ENCODE measurements around the gene CNTN6.

CNTN6 gene

DNA sequence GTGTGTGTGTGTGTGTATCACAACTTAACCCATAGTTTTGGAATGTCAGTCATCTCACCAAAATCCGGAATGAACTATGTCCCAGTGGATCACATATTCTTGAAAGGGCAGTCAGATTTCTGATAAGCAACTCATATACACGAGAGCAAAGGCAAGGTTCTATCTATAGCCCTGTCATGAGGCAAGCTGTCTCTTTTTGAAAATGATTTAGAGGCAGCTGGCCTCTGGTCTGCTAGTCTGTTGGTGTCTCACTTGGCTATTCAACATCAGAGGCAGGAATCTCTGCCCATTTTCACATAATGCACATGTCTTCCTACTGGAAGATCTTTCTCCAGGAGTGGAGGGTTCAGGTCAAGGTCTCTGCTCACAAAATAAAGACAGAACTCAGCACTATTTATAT, 79.8 kb downstream of the CNTN6 start:
- H3K4me3 ChIP-seq (ENCODE audit: low read length) = no peak overlapping the region
- H3K36me3 ChIP-seq (ENCODE audit: control insufficient read depth, insufficient read depth, low read length, severe bottlenecking) = no peaks in the 10 kb centered on the region
- peaks cover 6% of the 10 kb centered on the region for H3K4me1 ChIP-seq (ENCODE audit: control insufficient read depth, insufficient read depth, low read length)
- H3K9me3 ChIP-seq (ENCODE audit: control insufficient read depth, low read length) = no peaks in the 10 kb centered on the region
- H3K27me3 ChIP-seq (replicated peaks; ENCODE audit: control insufficient read depth, insufficient read depth, low read length) = peaks cover 7% of the 10 kb centered on the region
- no peak for DNase-seq (ENCODE audit: low read depth)
- H3K9ac ChIP-seq (ENCODE audit: low read length) = no peak overlapping the region

DNA sequence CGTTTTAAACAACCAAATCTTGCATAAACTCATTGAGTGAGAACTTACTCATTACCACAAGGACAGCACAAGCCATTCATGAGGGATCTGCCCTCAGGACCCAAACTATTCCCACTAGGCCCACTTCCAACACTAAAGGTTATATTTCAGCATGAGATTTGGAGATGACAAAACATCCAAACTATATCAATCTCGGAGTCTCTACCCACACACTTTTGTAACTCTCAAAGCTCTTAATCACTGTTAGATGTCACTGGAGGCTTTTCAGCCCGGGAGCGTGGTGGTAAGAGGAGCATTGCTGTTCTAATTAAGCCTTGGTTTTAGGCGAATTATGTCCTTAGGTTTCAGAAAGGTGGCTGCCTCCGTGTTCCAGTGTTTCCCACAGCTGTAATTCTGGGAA, 86.3 kb downstream of the CNTN6 start:
- peaks cover 23% of the 10 kb centered on the region for H3K4me1 ChIP-seq (ENCODE audit: control insufficient read depth, insufficient read depth, low read length)
- peaks cover 5% of the 10 kb centered on the region for H3K27me3 ChIP-seq (replicated peaks; ENCODE audit: control insufficient read depth, insufficient read depth, low read length)
- H3K9me3 ChIP-seq (ENCODE audit: control insufficient read depth, low read length) = no peaks in the 10 kb centered on the region
- H3K36me3 ChIP-seq (ENCODE audit: control insufficient read depth, insufficient read depth, low read length, severe bottlenecking) = no peaks in the 10 kb centered on the region
- no peak for DNase-seq (ENCODE audit: low read depth)
- no peak overlapping the region for H3K9ac ChIP-seq (ENCODE audit: low read length)
- no peak overlapping the region for H3K4me3 ChIP-seq (ENCODE audit: low read length)

DNA sequence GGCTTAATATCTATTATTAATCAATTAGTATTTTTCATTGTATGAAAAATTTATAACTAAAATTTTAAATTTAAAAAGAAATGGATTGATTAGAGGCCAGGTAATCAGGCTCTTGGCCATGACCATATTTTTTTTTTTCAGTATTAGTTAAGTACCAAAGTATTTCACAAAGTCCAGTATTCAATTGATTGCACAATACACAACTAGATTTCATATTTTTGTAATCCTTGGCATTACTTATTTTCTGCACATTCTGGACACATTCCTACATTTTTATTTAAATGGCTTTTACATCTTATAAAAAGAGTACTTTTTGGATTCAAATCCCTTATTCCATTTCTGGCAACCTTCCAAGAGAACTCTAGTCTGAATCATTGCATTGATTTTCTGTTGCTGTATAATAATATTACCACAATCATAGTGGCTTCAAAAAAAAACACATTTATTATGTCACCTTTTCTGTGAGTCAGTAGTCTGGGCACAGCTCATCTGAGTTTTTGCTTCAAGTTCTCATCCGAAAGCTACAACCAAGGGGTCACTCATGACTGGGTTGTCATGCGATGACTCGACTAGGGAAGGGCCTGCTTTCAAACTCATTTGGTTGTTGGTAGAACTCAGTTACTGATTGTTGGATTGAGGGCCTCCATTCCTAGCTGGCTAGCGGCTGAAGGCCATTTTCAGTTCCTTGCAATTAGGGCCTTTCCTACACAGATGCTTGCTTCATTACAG, 90.7 kb downstream of the CNTN6 start:
- peaks cover 24% of the 10 kb centered on the region for H3K4me1 ChIP-seq (ENCODE audit: control insufficient read depth, insufficient read depth, low read length)
- no peak for DNase-seq (ENCODE audit: low read depth)
- H3K4me3 ChIP-seq (ENCODE audit: low read length) = no peak overlapping the region
- H3K27me3 ChIP-seq (replicated peaks; ENCODE audit: control insufficient read depth, insufficient read depth, low read length) = no peaks in the 10 kb centered on the region
- H3K9ac ChIP-seq (ENCODE audit: low read length) = no peak overlapping the region
- no peaks in the 10 kb centered on the region for H3K9me3 ChIP-seq (ENCODE audit: control insufficient read depth, low read length)
- no peaks in the 10 kb centered on the region for H3K36me3 ChIP-seq (ENCODE audit: control insufficient read depth, insufficient read depth, low read length, severe bottlenecking)

DNA sequence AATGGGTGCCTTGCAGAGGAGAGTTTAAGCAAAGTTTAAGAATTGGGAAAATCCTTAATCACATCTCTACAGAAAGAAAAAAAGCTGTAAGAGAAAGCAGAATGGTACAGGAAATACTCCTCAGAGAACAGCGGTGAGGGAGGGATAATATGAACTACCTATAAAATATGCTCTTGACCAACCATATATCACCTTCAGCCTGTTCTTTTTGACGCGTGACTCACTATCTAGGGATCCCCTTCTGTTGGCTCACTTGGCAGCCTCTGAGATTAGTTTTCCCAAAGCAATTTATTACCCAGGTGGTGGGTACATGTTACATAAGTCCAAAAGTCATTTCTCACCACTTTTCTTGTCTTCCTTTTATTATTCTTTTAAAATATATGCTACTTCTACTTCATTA, 97.7 kb downstream of the CNTN6 start:
- H3K27me3 ChIP-seq (replicated peaks; ENCODE audit: control insufficient read depth, insufficient read depth, low read length) = no peaks in the 10 kb centered on the region

DNA sequence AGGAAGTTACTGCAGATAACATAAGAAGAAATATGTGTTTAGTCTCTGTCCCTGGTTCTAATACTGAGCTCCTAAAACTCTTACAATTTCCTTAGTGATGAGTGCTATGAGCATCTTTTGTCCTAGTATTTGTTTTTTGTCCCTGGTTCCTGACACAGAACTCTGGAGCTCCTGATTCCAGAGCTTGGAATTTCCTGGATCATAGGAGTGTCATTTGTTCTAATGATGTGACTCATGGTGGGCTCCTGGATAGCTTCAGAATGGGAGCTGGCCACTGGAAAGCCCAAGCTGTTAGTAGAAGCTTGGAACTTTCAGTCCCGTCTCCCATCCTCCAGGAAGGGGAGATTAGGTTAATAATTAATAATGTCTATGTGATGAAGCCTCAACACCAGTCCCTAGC, 98.2 kb downstream of the CNTN6 start:
- no peak overlapping the region for H3K4me3 ChIP-seq (ENCODE audit: low read length)
- H3K36me3 ChIP-seq (ENCODE audit: control insufficient read depth, insufficient read depth, low read length, severe bottlenecking) = no peaks in the 10 kb centered on the region
- no peaks in the 10 kb centered on the region for H3K9me3 ChIP-seq (ENCODE audit: control insufficient read depth, low read length)
- no peak overlapping the region for H3K9ac ChIP-seq (ENCODE audit: low read length)
- H3K27me3 ChIP-seq (replicated peaks; ENCODE audit: control insufficient read depth, insufficient read depth, low read length) = no peaks in the 10 kb centered on the region
- H3K4me1 ChIP-seq (ENCODE audit: control insufficient read depth, insufficient read depth, low read length) = peaks cover 5% of the 10 kb centered on the region
- no peak for DNase-seq (ENCODE audit: low read depth)

More for the DNA sequence above, 97.7 kb downstream of the CNTN6 start:
- no peak overlapping the region for H3K4me3 ChIP-seq (ENCODE audit: low read length)
- no peak overlapping the region for H3K9ac ChIP-seq (ENCODE audit: low read length)
- H3K4me1 ChIP-seq (ENCODE audit: control insufficient read depth, insufficient read depth, low read length) = peaks cover 2% of the 10 kb centered on the region
- no peak for DNase-seq (ENCODE audit: low read depth)
- H3K36me3 ChIP-seq (ENCODE audit: control insufficient read depth, insufficient read depth, low read length, severe bottlenecking) = no peaks in the 10 kb centered on the region
- no peaks in the 10 kb centered on the region for H3K9me3 ChIP-seq (ENCODE audit: control insufficient read depth, low read length)

- no peaks in the 10 kb centered on the region for H3K36me3 ChIP-seq (ENCODE audit: control insufficient read depth, insufficient read depth, low read length, severe bottlenecking)
Measured at GRCh38 chr3:1195947-1196346, 103.1 kb downstream of the CNTN6 start.

GRCh38 chr3:1197051-1197450, 104.2 kb downstream of the CNTN6 start:
- H3K9me3 ChIP-seq (ENCODE audit: control insufficient read depth, low read length) = no peaks in the 10 kb centered on the region
- no peaks in the 10 kb centered on the region for H3K27me3 ChIP-seq (replicated peaks; ENCODE audit: control insufficient read depth, insufficient read depth, low read length)
- no peak overlapping the region for H3K4me3 ChIP-seq (ENCODE audit: low read length)
- no peak overlapping the region for H3K9ac ChIP-seq (ENCODE audit: low read length)
- H3K36me3 ChIP-seq (ENCODE audit: control insufficient read depth, insufficient read depth, low read length, severe bottlenecking) = no peaks in the 10 kb centered on the region
- no peak for DNase-seq (ENCODE audit: low read depth)
- peaks cover 25% of the 10 kb centered on the region for H3K4me1 ChIP-seq (ENCODE audit: control insufficient read depth, insufficient read depth, low read length)

More at GRCh38 chr3:1195947-1196346, 103.1 kb downstream of the CNTN6 start:
- Histone ChIP-seq H3K4me3 (ENCODE audit: low read length) (no peak overlapping the region), H3K9ac (ENCODE audit: low read length) (no peak overlapping the region), H3K4me1 (ENCODE audit: control insufficient read depth, insufficient read depth, low read length) (peaks cover 25% of the 10 kb centered on the region), H3K27me3 (replicated peaks; ENCODE audit: control insufficient read depth, insufficient read depth, low read length) (no peaks in the 10 kb centered on the region), H3K9me3 (ENCODE audit: control insufficient read depth, low read length) (no peaks in the 10 kb centered on the region)
- DNase-seq (ENCODE audit: low read depth) = no peak

DNA sequence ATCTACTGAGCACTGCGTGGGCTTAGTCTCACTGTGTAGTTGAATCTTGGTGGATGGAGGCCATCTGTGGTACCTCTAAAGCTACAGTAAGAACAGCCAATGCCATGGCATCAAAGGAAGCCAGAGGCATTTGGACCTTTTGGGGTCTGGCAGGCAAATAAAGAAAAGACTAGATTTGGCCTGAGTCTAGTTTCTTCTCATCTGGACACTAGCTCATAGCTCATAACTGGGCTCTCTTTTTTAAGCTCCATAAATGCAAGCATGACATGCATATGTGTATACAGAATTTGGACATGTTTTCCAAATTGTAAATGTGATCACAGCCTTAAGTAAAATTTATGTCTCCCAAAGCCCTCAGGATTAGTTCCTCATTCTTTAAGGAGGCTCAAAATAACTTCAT, 107.5 kb downstream of the CNTN6 start:
- no peak overlapping the region for H3K9ac ChIP-seq (ENCODE audit: low read length)
- H3K9me3 ChIP-seq (ENCODE audit: control insufficient read depth, low read length) = no peaks in the 10 kb centered on the region
- no peaks in the 10 kb centered on the region for H3K36me3 ChIP-seq (ENCODE audit: control insufficient read depth, insufficient read depth, low read length, severe bottlenecking)
- H3K4me3 ChIP-seq (ENCODE audit: low read length) = no peak overlapping the region
- no peaks in the 10 kb centered on the region for H3K27me3 ChIP-seq (replicated peaks; ENCODE audit: control insufficient read depth, insufficient read depth, low read length)
- H3K4me1 ChIP-seq (ENCODE audit: control insufficient read depth, insufficient read depth, low read length) = peaks cover 25% of the 10 kb centered on the region
- no peak for DNase-seq (ENCODE audit: low read depth)

DNA sequence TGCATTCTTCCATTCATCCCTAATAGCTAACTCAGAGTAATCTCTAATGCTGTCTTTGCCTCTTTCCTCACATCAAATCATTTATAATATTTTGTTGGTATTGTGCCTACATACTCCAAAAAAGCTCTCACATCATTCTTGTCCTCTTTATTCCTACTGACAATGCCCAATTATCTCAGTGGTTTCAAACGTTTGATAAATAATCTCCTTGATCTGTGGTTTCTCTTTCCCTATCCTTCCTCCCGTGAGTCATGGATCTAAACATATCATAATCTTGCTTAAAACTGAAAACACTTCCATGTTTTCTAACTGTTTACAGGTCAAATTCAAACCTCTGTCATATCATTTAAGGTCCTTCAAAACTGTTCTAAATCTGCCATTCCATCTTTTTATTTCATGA, 115.1 kb downstream of the CNTN6 start:
- Histone ChIP-seq H3K9me3 (ENCODE audit: control insufficient read depth, low read length) (no peaks in the 10 kb centered on the region), H3K4me1 (ENCODE audit: control insufficient read depth, insufficient read depth, low read length) (no peaks in the 10 kb centered on the region), H3K36me3 (ENCODE audit: control insufficient read depth, insufficient read depth, low read length, severe bottlenecking) (no peaks in the 10 kb centered on the region), H3K27me3 (replicated peaks; ENCODE audit: control insufficient read depth, insufficient read depth, low read length) (no peaks in the 10 kb centered on the region), H3K9ac (ENCODE audit: low read length) (no peak overlapping the region), H3K4me3 (ENCODE audit: low read length) (no peak overlapping the region)
- DNase-seq (ENCODE audit: low read depth) = no peak

GRCh38 chr3:1214933-1215332, 122.1 kb downstream of the CNTN6 start:
- Histone ChIP-seq H3K9me3 (ENCODE audit: control insufficient read depth, low read length) (no peaks in the 10 kb centered on the region), H3K4me3 (ENCODE audit: low read length) (no peak overlapping the region), H3K36me3 (ENCODE audit: control insufficient read depth, insufficient read depth, low read length, severe bottlenecking) (no peaks in the 10 kb centered on the region), H3K27me3 (replicated peaks; ENCODE audit: control insufficient read depth, insufficient read depth, low read length) (no peaks in the 10 kb centered on the region), H3K9ac (ENCODE audit: low read length) (no peak overlapping the region), H3K4me1 (ENCODE audit: control insufficient read depth, insufficient read depth, low read length) (no peaks in the 10 kb centered on the region)
- no peak for DNase-seq (ENCODE audit: low read depth)

GRCh38 chr3:1216856-1217255, 124.0 kb downstream of the CNTN6 start:
- H3K9ac ChIP-seq (ENCODE audit: low read length) = no peak overlapping the region
- no peaks in the 10 kb centered on the region for H3K27me3 ChIP-seq (replicated peaks; ENCODE audit: control insufficient read depth, insufficient read depth, low read length)
- H3K9me3 ChIP-seq (ENCODE audit: control insufficient read depth, low read length) = no peaks in the 10 kb centered on the region
- no peak overlapping the region for H3K4me3 ChIP-seq (ENCODE audit: low read length)
- H3K4me1 ChIP-seq (ENCODE audit: control insufficient read depth, insufficient read depth, low read length) = no peaks in the 10 kb centered on the region
- H3K36me3 ChIP-seq (ENCODE audit: control insufficient read depth, insufficient read depth, low read length, severe bottlenecking) = no peaks in the 10 kb centered on the region
- DNase-seq (ENCODE audit: low read depth) = no peak

- DNase-seq (ENCODE audit: low read depth) = no peak
- no peak overlapping the region for H3K9ac ChIP-seq (ENCODE audit: low read length)
- H3K4me1 ChIP-seq (ENCODE audit: control insufficient read depth, insufficient read depth, low read length) = no peaks in the 10 kb centered on the region
- no peak overlapping the region for H3K4me3 ChIP-seq (ENCODE audit: low read length)
- H3K27me3 ChIP-seq (replicated peaks; ENCODE audit: control insufficient read depth, insufficient read depth, low read length) = no peaks in the 10 kb centered on the region
- H3K9me3 ChIP-seq (ENCODE audit: control insufficient read depth, low read length) = no peaks in the 10 kb centered on the region
- H3K36me3 ChIP-seq (ENCODE audit: control insufficient read depth, insufficient read depth, low read length, severe bottlenecking) = no peaks in the 10 kb centered on the region
Measured at GRCh38 chr3:1227111-1227510, 134.3 kb downstream of the CNTN6 start.
